SK-N-SH treated with all-trans-retinoic acid at 6 μM for 48 hours (cell line): ENCODE results near the gene SERPINA1.

ENCODE experiments used
- CREB5 ChIP-seq: fragments of 250-450 bp; sonication (Bioruptor Pico); IDR thresholded peaks from 2 replicates; pipeline ENCODE4 v1.5.1; 2020; ENCODE audit warnings: low read depth, mild to moderate bottlenecking, moderate library complexity
- CSDC2 ChIP-seq: fragments of 250-450 bp; sonication (Bioruptor Pico); IDR thresholded peaks from 2 replicates; pipeline ENCODE4 v1.5.0; 2020; ENCODE audit warnings: mild to moderate bottlenecking, moderate library complexity
- ESRRG ChIP-seq: fragments of 250-450 bp; sonication (Bioruptor Pico); IDR thresholded peaks from 2 replicates; pipeline ENCODE4 v1.6.1; 2021; ENCODE audit warnings: mild to moderate bottlenecking
- GLIS3 ChIP-seq: fragments of 250-450 bp; sonication (Bioruptor Pico); IDR thresholded peaks from 2 replicates; pipeline ENCODE4 v1.5.0; 2020; ENCODE audit warnings: mild to moderate bottlenecking, moderate library complexity
- OSR1 ChIP-seq: fragments of 250-450 bp; sonication (Bioruptor Pico); IDR thresholded peaks from 2 replicates; pipeline ENCODE4 v1.8.0; 2022; ENCODE audit warnings: moderate library complexity, mild to moderate bottlenecking, inconsistent platforms
- RARB ChIP-seq: fragments of 250-450 bp; sonication (Bioruptor Pico); IDR thresholded peaks from 2 replicates; pipeline ENCODE4 v1.8.0; 2021; ENCODE audit warnings: mild to moderate bottlenecking, moderate library complexity
- SNAI2 ChIP-seq: fragments of 250-450 bp; sonication (Bioruptor Pico); IDR thresholded peaks from 2 replicates; pipeline ENCODE4 v1.5.0; 2020; ENCODE audit warnings: mild to moderate bottlenecking, moderate library complexity
- TOX ChIP-seq: fragments of 250-450 bp; sonication (Bioruptor Pico); IDR thresholded peaks from 2 replicates; pipeline ENCODE4 v1.8.0; 2021; ENCODE audit warnings: mild to moderate bottlenecking, moderate library complexity, borderline replicate concordance
- ZNF565 ChIP-seq: fragments of 450-650 bp; formaldehyde crosslinking; conservative IDR thresholded peaks from 2 replicates; pipeline ENCODE4 v1.5.0; 2020; ENCODE audit warnings: low read depth, mild to moderate bottlenecking, moderate library complexity
- ZNF8 ChIP-seq: fragments of 450-650 bp; formaldehyde crosslinking; IDR thresholded peaks from 2 replicates; pipeline ENCODE4 v1.5.0; 2020; ENCODE audit warnings: mild to moderate bottlenecking, moderate library complexity
- TF ChIP-seq, protein P1 (sequence below): fragments of 250-450 bp; sonication (Bioruptor Pico); IDR thresholded peaks from 2 replicates; pipeline ENCODE4 v1.8.0; 2020; ENCODE audit warnings: mild to moderate bottlenecking, moderate library complexity, borderline replicate concordance

GRCh38 chr14:94411638-94412037, 23.2 kb upstream of the SERPINA1 start:
- TF ChIP-seq SNAI2 (CRISPR knock-in tag) (no peak), CSDC2 (CRISPR knock-in tag) (no peak), CREB5 (CRISPR knock-in tag) (no peak), TOX (CRISPR knock-in tag) (no peak), RARB (CRISPR knock-in tag) (no peak), ZNF565 (no peak), ZNF8 (CRISPR knock-in tag) (no peak), GLIS3 (no peak), OSR1 (CRISPR knock-in tag) (no peak), ESRRG (CRISPR knock-in tag) (no peak)
- TF ChIP-seq, protein P1, sequence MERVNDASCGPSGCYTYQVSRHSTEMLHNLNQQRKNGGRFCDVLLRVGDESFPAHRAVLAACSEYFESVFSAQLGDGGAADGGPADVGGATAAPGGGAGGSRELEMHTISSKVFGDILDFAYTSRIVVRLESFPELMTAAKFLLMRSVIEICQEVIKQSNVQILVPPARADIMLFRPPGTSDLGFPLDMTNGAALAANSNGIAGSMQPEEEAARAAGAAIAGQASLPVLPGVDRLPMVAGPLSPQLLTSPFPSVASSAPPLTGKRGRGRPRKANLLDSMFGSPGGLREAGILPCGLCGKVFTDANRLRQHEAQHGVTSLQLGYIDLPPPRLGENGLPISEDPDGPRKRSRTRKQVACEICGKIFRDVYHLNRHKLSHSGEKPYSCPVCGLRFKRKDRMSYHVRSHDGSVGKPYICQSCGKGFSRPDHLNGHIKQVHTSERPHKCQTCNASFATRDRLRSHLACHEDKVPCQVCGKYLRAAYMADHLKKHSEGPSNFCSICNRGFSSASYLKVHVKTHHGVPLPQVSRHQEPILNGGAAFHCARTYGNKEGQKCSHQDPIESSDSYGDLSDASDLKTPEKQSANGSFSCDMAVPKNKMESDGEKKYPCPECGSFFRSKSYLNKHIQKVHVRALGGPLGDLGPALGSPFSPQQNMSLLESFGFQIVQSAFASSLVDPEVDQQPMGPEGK (CRISPR knock-in tag) = no peak
